Activated T-helper 17 cell treated with anti-CD3 and anti-CD28 coated beads, Interleukin-2, amount 50 U/mL, for 72 hours (primary cell): ENCODE results near the gene SASH1. TPM values are rescaled to one million over a fixed set of nuclear protein-coding genes. Genes with fewer than 3 reads are reported as not detected.

Source experiments
- ATAC-seq: fragments of 150-1000 bp; cut with Tn5 transposase; replicated peaks from 2 replicates; pipeline ENCODE4 v1.10.0; 2021; ENCODE audit warnings: mild to moderate bottlenecking, moderate library complexity
- H3K27ac Mint-ChIP-seq: one replicate; pipeline ENCODE4 v1.8.0; 2022; ENCODE audit warnings: mixed read lengths
- H3K27me3 Mint-ChIP-seq: one replicate; pipeline ENCODE4 v1.8.0; 2022; ENCODE audit warnings: mixed read lengths
- H3K36me3 Mint-ChIP-seq: one replicate; pipeline ENCODE4 v1.8.0; 2022; ENCODE audit warnings: low read depth, mild to moderate bottlenecking, mixed read lengths
- H3K4me1 Mint-ChIP-seq: one replicate; pipeline ENCODE4 v1.8.0; 2022; ENCODE audit warnings: mixed read lengths
- H3K4me3 Mint-ChIP-seq: one replicate; pipeline ENCODE4 v1.8.0; 2022; ENCODE audit warnings: mild to moderate bottlenecking, mixed read lengths
- H3K9me3 Mint-ChIP-seq: one replicate; pipeline ENCODE4 v1.8.0; 2022; ENCODE audit warnings: mixed read lengths
- total RNA-seq, 2 donors: library from RNA; stranded (reverse); gene quantifications; one replicate each; pipeline ENCODE4 v1.2.3, GENCODE V29; 2022

SASH1 gene
- total RNA-seq, 2 donors from 2014 or later = 1.8 to 2.9 TPM

GRCh38 chr6:148396411-148396810 is 53.8 kb downstream of the SASH1 start:
- H3K4me3 Mint-ChIP-seq = no peak overlapping the region
- H3K27me3 Mint-ChIP-seq = peaks cover 11% of the 10 kb centered on the region
- no peaks in the 10 kb centered on the region for H3K4me1 Mint-ChIP-seq
- H3K27ac Mint-ChIP-seq = no peak overlapping the region
- no peaks in the 10 kb centered on the region for H3K9me3 Mint-ChIP-seq
- H3K36me3 Mint-ChIP-seq = no peaks in the 10 kb centered on the region
- ATAC-seq = no peak

GRCh38 chr6:148396926-148397325 is 54.3 kb downstream of the SASH1 start:
- Mint-ChIP-seq H3K27me3 (peaks cover 11% of the 10 kb centered on the region), H3K36me3 (no peaks in the 10 kb centered on the region), H3K9me3 (no peaks in the 10 kb centered on the region), H3K4me3 (no peak overlapping the region), H3K4me1 (no peaks in the 10 kb centered on the region), H3K27ac (no peak overlapping the region)
- ATAC-seq = no peak

- Mint-ChIP-seq H3K4me1 (no peaks in the 10 kb centered on the region), H3K36me3 (no peaks in the 10 kb centered on the region), H3K27ac (no peak overlapping the region), H3K9me3 (no peaks in the 10 kb centered on the region), H3K4me3 (no peak overlapping the region), H3K27me3 (peaks cover 11% of the 10 kb centered on the region)
- ATAC-seq = no peak
Measured at GRCh38 chr6:148398244-148398643, 55.6 kb downstream of the SASH1 start.

GRCh38 chr6:148398678-148399077 is 56.0 kb downstream of the SASH1 start:
- Mint-ChIP-seq H3K27ac (no peak overlapping the region), H3K9me3 (no peaks in the 10 kb centered on the region), H3K27me3 (peaks cover 11% of the 10 kb centered on the region), H3K4me1 (no peaks in the 10 kb centered on the region), H3K36me3 (no peaks in the 10 kb centered on the region), H3K4me3 (no peak overlapping the region)
- ATAC-seq = no peak

GRCh38 chr6:148401571-148401970 is 58.9 kb downstream of the SASH1 start:
- peaks cover 16% of the 10 kb centered on the region for H3K27me3 Mint-ChIP-seq
- no peak overlapping the region for H3K4me3 Mint-ChIP-seq
- H3K27ac Mint-ChIP-seq = no peak overlapping the region
- no peaks in the 10 kb centered on the region for H3K36me3 Mint-ChIP-seq
- H3K4me1 Mint-ChIP-seq = no peaks in the 10 kb centered on the region
- no peaks in the 10 kb centered on the region for H3K9me3 Mint-ChIP-seq
- no peak for ATAC-seq

- H3K9me3 Mint-ChIP-seq = no peaks in the 10 kb centered on the region
- H3K36me3 Mint-ChIP-seq = no peaks in the 10 kb centered on the region
- H3K4me1 Mint-ChIP-seq = no peaks in the 10 kb centered on the region
- no peak overlapping the region for H3K27ac Mint-ChIP-seq
- H3K4me3 Mint-ChIP-seq = no peak overlapping the region
- peaks cover 13% of the 10 kb centered on the region for H3K27me3 Mint-ChIP-seq
- no peak for ATAC-seq
Measured at GRCh38 chr6:148404456-148405054, 61.9 kb downstream of the SASH1 start.

- Mint-ChIP-seq H3K4me1 (no peaks in the 10 kb centered on the region), H3K27me3 (peaks cover 13% of the 10 kb centered on the region), H3K27ac (no peak overlapping the region), H3K4me3 (no peak overlapping the region), H3K9me3 (no peaks in the 10 kb centered on the region), H3K36me3 (no peaks in the 10 kb centered on the region)
- ATAC-seq = no peak
Measured at GRCh38 chr6:148405894-148406293, 63.3 kb downstream of the SASH1 start.

- Mint-ChIP-seq H3K27ac (no peak overlapping the region), H3K36me3 (no peaks in the 10 kb centered on the region), H3K9me3 (no peaks in the 10 kb centered on the region), H3K4me1 (no peaks in the 10 kb centered on the region), H3K4me3 (no peak overlapping the region), H3K27me3 (peaks cover 13% of the 10 kb centered on the region)
- ATAC-seq = no peak
Measured at GRCh38 chr6:148406579-148407371, 64.1 kb downstream of the SASH1 start.

GRCh38 chr6:148407372-148407771 is 64.7 kb downstream of the SASH1 start:
- no peaks in the 10 kb centered on the region for H3K36me3 Mint-ChIP-seq
- H3K4me1 Mint-ChIP-seq = no peaks in the 10 kb centered on the region
- H3K9me3 Mint-ChIP-seq = no peaks in the 10 kb centered on the region
- no peak overlapping the region for H3K4me3 Mint-ChIP-seq
- peaks cover 13% of the 10 kb centered on the region for H3K27me3 Mint-ChIP-seq
- H3K27ac Mint-ChIP-seq = no peak overlapping the region
- no peak for ATAC-seq

GRCh38 chr6:148413321-148414091 is 70.9 kb downstream of the SASH1 start:
- Mint-ChIP-seq H3K9me3 (no peaks in the 10 kb centered on the region), H3K27me3 (peaks cover 9% of the 10 kb centered on the region), H3K27ac (no peak overlapping the region), H3K36me3 (no peaks in the 10 kb centered on the region), H3K4me3 (no peak overlapping the region), H3K4me1 (no peaks in the 10 kb centered on the region)
- no peak for ATAC-seq

- Mint-ChIP-seq H3K9me3 (no peaks in the 10 kb centered on the region), H3K4me1 (no peaks in the 10 kb centered on the region), H3K27me3 (peaks cover 11% of the 10 kb centered on the region), H3K36me3 (no peaks in the 10 kb centered on the region), H3K27ac (no peak overlapping the region), H3K4me3 (no peak overlapping the region)
- ATAC-seq = no peak
Measured at GRCh38 chr6:148414092-148414489, 71.5 kb downstream of the SASH1 start.

- ATAC-seq = no peak
- no peak overlapping the region for H3K4me3 Mint-ChIP-seq
- H3K27me3 Mint-ChIP-seq = peaks cover 11% of the 10 kb centered on the region
- H3K27ac Mint-ChIP-seq = no peak overlapping the region
- no peaks in the 10 kb centered on the region for H3K4me1 Mint-ChIP-seq
- H3K36me3 Mint-ChIP-seq = no peaks in the 10 kb centered on the region
- H3K9me3 Mint-ChIP-seq = no peaks in the 10 kb centered on the region
Measured at GRCh38 chr6:148414836-148415235, 72.2 kb downstream of the SASH1 start.

- no peak overlapping the region for H3K4me3 Mint-ChIP-seq
- no peak overlapping the region for H3K27ac Mint-ChIP-seq
- peaks cover 11% of the 10 kb centered on the region for H3K27me3 Mint-ChIP-seq
- H3K4me1 Mint-ChIP-seq = no peaks in the 10 kb centered on the region
- H3K36me3 Mint-ChIP-seq = no peaks in the 10 kb centered on the region
- no peak for ATAC-seq
- H3K9me3 Mint-ChIP-seq = no peaks in the 10 kb centered on the region
Measured at GRCh38 chr6:148415511-148416260, 73.0 kb downstream of the SASH1 start.

GRCh38 chr6:148416330-148416965 is 73.8 kb downstream of the SASH1 start:
- ATAC-seq = no peak
- no peaks in the 10 kb centered on the region for H3K36me3 Mint-ChIP-seq
- no peaks in the 10 kb centered on the region for H3K4me1 Mint-ChIP-seq
- no peak overlapping the region for H3K4me3 Mint-ChIP-seq
- H3K27ac Mint-ChIP-seq = no peak overlapping the region
- no peaks in the 10 kb centered on the region for H3K9me3 Mint-ChIP-seq
- peaks cover 11% of the 10 kb centered on the region for H3K27me3 Mint-ChIP-seq
